HepG2 (cell line): Measurements from ENCODE around the gene ARHGDIA.

Experiments
- CCAR2 ChIP-seq: fragments of 200-400 bp; formaldehyde crosslinking; optimal IDR thresholded peaks from 2 replicates; pipeline ENCODE3; 2018; ENCODE audit warnings: low read depth, mild to moderate bottlenecking, low read length, moderate library complexity
- CREM ChIP-seq, 2 experiments: sonication (generic) in 1 of 2; formaldehyde crosslinking in 1 of 2; IDR thresholded peaks; 2 replicates each; pipeline versions ENCODE4 v1.4.0 to v1.6.1; 2016 to 2020; ENCODE audit warnings: antibody characterized with exemption in 1 of 2, mild to moderate bottlenecking in 1 of 2, missing genetic modification reagents in 1 of 2
- HNRNPH1 ChIP-seq: fragments of 200-400 bp; formaldehyde crosslinking; optimal IDR thresholded peaks from 2 replicates; pipeline ENCODE3; 2017; ENCODE audit warnings: mild to moderate bottlenecking, low read depth, low read length
- NR2F2 ChIP-seq: IDR thresholded peaks from 2 replicates; pipeline ENCODE4 v1.6.1; 2012; ENCODE audit warnings: low read depth, inconsistent platforms, borderline replicate concordance
- TARDBP ChIP-seq: sonication (generic); formaldehyde crosslinking; IDR thresholded peaks from 2 replicates; pipeline ENCODE4 v1.8.0; 2022; ENCODE audit warnings: mild to moderate bottlenecking, missing genetic modification reagents
- TCF12 ChIP-seq, 2 experiments: fragments of 450-650 bp in 1 of 2; sonication (generic) in 1 of 2; formaldehyde crosslinking in 1 of 2; IDR thresholded peaks; 2 replicates each; pipeline versions ENCODE4 v1.6.1 to v1.8.0; 2017 to 2022; ENCODE audit warnings: antibody characterized with exemption in 1 of 2, mild to moderate bottlenecking in 1 of 2, missing genetic modification reagents in 1 of 2, moderate library complexity in 1 of 2
- ZNF326 ChIP-seq: sonication (generic); formaldehyde crosslinking; IDR thresholded peaks from 2 replicates; pipeline ENCODE4 v1.4.0; 2020; ENCODE audit warnings: missing genetic modification reagents, borderline replicate concordance
- ZNF562 ChIP-seq: sonication (generic); formaldehyde crosslinking; IDR thresholded peaks from 2 replicates; pipeline ENCODE4 v1.8.0; 2022; ENCODE audit warnings: missing genetic modification reagents, borderline replicate concordance
- TF ChIP-seq, protein P1 (sequence below): sonication (generic); formaldehyde crosslinking; IDR thresholded peaks from 2 replicates; pipeline ENCODE4 v1.8.1; 2023; ENCODE audit warnings: missing genetic modification reagents, inconsistent platforms, borderline replicate concordance
- TF ChIP-seq, protein P2 (sequence below): sonication (generic); formaldehyde crosslinking; IDR thresholded peaks from 2 replicates; pipeline ENCODE4 v1.5.0; 2020; ENCODE audit warnings: mild to moderate bottlenecking, missing genetic modification reagents, moderate library complexity

DNA sequence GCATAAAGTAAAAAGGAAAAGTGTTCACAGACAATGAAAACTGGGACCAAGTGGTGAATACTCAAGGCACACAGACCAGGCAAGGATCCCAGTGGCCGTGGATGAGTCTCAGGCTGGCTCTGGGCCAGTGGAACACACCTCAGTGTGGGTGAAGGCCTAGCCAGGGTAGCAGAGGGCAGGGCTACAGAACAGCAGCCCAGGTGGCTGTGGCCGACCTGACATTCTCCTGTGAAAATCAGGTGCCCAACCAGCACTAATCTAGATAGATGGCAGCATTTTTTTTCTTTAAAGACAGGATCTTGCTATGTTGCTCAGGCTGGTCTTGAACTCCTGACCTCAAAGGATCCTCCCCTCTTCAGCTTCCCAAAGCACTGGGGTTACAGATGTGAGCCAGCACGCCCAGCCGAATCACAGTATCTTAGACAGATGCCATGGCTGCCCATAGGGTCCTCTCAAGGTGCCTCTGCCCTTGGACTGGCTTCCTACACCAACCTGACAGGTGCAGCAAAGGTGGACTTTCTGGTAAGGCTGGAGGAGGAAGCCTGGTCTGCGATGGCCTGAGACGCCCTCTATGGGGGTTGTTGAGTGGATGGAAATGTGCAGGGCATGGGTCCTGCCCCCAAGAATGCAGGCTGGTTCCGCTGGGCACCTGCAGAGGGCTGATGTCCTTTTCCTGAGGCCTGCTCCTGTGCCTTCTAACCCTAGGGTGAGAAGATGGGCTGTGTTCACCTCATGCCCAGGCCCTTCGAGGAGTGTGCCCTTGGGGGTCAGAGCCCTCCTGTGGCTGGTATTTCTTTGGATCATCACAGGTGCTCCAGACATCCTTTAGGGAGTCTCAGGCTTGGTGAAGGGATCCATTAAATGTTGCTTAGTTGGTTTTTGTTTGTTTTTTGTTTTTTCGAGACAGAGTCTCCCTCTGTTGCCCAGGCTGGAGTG lies 7.0 kb downstream of the ARHGDIA start:
- TF ChIP-seq, protein P1, sequence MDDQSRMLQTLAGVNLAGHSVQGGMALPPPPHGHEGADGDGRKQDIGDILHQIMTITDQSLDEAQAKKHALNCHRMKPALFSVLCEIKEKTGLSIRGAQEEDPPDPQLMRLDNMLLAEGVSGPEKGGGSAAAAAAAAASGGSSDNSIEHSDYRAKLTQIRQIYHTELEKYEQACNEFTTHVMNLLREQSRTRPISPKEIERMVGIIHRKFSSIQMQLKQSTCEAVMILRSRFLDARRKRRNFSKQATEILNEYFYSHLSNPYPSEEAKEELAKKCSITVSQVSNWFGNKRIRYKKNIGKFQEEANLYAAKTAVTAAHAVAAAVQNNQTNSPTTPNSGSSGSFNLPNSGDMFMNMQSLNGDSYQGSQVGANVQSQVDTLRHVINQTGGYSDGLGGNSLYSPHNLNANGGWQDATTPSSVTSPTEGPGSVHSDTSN (CRISPR knock-in tag): no peak
- TF ChIP-seq TCF12 (IDR thresholded peaks at IDR 0.05) (no peak), TCF12 (CRISPR knock-in tag; IDR thresholded peaks at IDR 0.05) (peak; percentile 32; the same call in 1 of the 2 replicates), ZNF326 (CRISPR knock-in tag) (peak; percentile 68), ZNF562 (CRISPR knock-in tag) (no peak), CCAR2 (no peak), CREM (IDR thresholded peaks at IDR 0.05) (no peak), CREM (CRISPR knock-in tag; IDR thresholded peaks at IDR 0.05) (no peak), TARDBP (CRISPR knock-in tag) (no peak), HNRNPH1 (no peak), NR2F2 (no peak)
- TF ChIP-seq, protein P2, sequence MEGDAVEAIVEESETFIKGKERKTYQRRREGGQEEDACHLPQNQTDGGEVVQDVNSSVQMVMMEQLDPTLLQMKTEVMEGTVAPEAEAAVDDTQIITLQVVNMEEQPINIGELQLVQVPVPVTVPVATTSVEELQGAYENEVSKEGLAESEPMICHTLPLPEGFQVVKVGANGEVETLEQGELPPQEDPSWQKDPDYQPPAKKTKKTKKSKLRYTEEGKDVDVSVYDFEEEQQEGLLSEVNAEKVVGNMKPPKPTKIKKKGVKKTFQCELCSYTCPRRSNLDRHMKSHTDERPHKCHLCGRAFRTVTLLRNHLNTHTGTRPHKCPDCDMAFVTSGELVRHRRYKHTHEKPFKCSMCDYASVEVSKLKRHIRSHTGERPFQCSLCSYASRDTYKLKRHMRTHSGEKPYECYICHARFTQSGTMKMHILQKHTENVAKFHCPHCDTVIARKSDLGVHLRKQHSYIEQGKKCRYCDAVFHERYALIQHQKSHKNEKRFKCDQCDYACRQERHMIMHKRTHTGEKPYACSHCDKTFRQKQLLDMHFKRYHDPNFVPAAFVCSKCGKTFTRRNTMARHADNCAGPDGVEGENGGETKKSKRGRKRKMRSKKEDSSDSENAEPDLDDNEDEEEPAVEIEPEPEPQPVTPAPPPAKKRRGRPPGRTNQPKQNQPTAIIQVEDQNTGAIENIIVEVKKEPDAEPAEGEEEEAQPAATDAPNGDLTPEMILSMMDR (CRISPR knock-in tag): peak; percentile 36
